ENCODE results near the gene GRM7.

DNA sequence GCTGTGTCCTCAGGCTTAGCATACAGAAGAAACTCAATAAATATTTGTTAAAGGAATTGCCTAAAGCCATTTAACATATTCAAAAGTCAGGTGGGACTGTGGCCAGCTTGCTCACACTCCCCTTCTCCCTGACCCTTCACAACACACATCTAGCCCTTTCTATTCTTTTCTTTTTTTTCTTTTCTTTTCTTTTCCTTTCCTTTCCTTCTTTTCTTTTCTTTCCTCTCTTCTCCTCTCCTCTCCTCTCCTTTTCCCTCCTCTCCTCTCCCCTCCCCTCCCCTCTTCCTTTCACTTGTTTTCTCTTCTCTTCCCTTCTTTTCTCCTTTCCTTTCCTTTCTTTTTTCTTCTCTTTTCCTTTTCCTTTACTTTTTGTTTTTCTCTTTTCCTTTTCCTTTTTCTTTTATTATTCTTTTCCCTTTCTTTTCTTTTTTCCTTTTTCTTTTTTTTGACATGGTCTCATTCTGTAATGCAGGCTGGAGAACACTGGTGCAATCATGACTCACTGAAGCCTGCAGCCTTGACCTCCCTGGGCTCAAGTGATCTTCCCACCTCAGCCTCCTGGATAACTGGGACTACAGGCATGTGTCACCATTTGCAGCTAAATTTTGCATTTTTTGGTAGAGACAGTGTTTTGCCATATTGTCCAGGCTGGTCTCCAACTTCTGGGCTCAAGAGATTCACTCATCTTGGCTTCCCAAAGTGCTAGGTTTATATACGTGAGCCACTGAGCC lies 377.8 kb downstream of the GRM7 start:
- TF ChIP-seq TAF1 (IDR thresholded peaks at IDR 0.05; ENCODE audit: low read depth) (no peak), POLR2AphosphoS5 (IDR thresholded peaks at IDR 0.05) (no peak), REST (IDR thresholded peaks at IDR 0.05; ENCODE audit: borderline replicate concordance) (no peak), EZH2 (IDR thresholded peaks at IDR 0.05; ENCODE audit: borderline replicate concordance, insufficient read depth, low read length, poor library complexity, severe bottlenecking) (no peak), MXI1 (conservative IDR thresholded peaks at IDR 0.05; ENCODE audit: poor library complexity, severe bottlenecking) (no peak), EP300 (conservative IDR thresholded peaks at IDR 0.05; ENCODE audit: poor library complexity, severe bottlenecking) (no peak), SMC3 (conservative IDR thresholded peaks at IDR 0.05; ENCODE audit: poor library complexity) (no peak)
- TF ChIP-seq, protein P1, sequence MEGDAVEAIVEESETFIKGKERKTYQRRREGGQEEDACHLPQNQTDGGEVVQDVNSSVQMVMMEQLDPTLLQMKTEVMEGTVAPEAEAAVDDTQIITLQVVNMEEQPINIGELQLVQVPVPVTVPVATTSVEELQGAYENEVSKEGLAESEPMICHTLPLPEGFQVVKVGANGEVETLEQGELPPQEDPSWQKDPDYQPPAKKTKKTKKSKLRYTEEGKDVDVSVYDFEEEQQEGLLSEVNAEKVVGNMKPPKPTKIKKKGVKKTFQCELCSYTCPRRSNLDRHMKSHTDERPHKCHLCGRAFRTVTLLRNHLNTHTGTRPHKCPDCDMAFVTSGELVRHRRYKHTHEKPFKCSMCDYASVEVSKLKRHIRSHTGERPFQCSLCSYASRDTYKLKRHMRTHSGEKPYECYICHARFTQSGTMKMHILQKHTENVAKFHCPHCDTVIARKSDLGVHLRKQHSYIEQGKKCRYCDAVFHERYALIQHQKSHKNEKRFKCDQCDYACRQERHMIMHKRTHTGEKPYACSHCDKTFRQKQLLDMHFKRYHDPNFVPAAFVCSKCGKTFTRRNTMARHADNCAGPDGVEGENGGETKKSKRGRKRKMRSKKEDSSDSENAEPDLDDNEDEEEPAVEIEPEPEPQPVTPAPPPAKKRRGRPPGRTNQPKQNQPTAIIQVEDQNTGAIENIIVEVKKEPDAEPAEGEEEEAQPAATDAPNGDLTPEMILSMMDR (IDR thresholded peaks at IDR 0.05; ENCODE audit: poor library complexity, severe bottlenecking): no peak
